GM21717 (cell line): Measurements from ENCODE around the gene DMBT1.
"Not testable (repeated sequence)": the region's sequence is repeated elsewhere in the genome, so short reads cannot be mapped to it uniquely, and the experiment has no call there.

Experiments used
- ATAC-seq: cut with Tn5 transposase; IDR thresholded peaks from one replicate; pipeline ENCODE4 v1.9.1; 2021; ENCODE audit warnings: mild to moderate bottlenecking, moderate library complexity; ENCODE audit not compliant: unreplicated experiment

DMBT1 gene

GRCh38 chr10:122577311-122577885, 16.8 kb downstream of the DMBT1 start:
- ATAC-seq: no peak

GRCh38 chr10:122586070-122586469, 25.5 kb downstream of the DMBT1 start:
- not testable (repeated sequence) for ATAC-seq

- ATAC-seq: no peak
These were observed 26.7 kb downstream of the DMBT1 start for GRCh38 chr10:122587098-122587760.

GRCh38 chr10:122588381-122588780, 27.8 kb downstream of the DMBT1 start:
- ATAC-seq: no peak

- no peak for ATAC-seq
These were observed 29.6 kb downstream of the DMBT1 start for GRCh38 chr10:122590153-122590552.

- ATAC-seq: no peak
These were observed 31.2 kb downstream of the DMBT1 start for GRCh38 chr10:122591736-122592135.

- no peak for ATAC-seq
These were observed 31.6 kb downstream of the DMBT1 start for GRCh38 chr10:122592161-122592560.

GRCh38 chr10:122617476-122618270, 57.1 kb downstream of the DMBT1 start:
- ATAC-seq: no peak

- ATAC-seq: no peak
These were observed 58.1 kb downstream of the DMBT1 start for GRCh38 chr10:122618461-122619165.

GRCh38 chr10:122620961-122621360, 60.4 kb downstream of the DMBT1 start:
- ATAC-seq: not testable (repeated sequence)

- ATAC-seq: no peak
These were observed 64.0 kb downstream of the DMBT1 start for GRCh38 chr10:122624546-122624945.

GRCh38 chr10:122630526-122630925, 70.0 kb downstream of the DMBT1 start:
- no peak for ATAC-seq

- ATAC-seq: no peak
These were observed 71.5 kb downstream of the DMBT1 start for GRCh38 chr10:122632031-122632430.

- ATAC-seq: no peak
These were observed 72.0 kb downstream of the DMBT1 start for GRCh38 chr10:122632576-122632975.

- no peak for ATAC-seq
These were observed 76.4 kb downstream of the DMBT1 start for GRCh38 chr10:122636953-122637352.

- ATAC-seq: no peak
These were observed 76.8 kb downstream of the DMBT1 start for GRCh38 chr10:122637376-122637775.

- ATAC-seq: no peak
These were observed 77.6 kb downstream of the DMBT1 start for GRCh38 chr10:122638106-122638505.

GRCh38 chr10:122639801-122640200, 79.2 kb downstream of the DMBT1 start:
- no peak for ATAC-seq

- no peak for ATAC-seq
These were observed 80.4 kb downstream of the DMBT1 start for GRCh38 chr10:122640921-122641320.

- ATAC-seq: no peak
These were observed 82.4 kb downstream of the DMBT1 start for GRCh38 chr10:122642726-122643605.
